ENCODE data around the gene PPP5C. TPM values are rescaled to one million over a fixed set of nuclear protein-coding genes. Genes with fewer than 3 reads are reported as not detected.

The PPP5C gene
- total RNA-seq, 4 donors from 2014 or later, result 26.1 to 92.3 (median 62.5) TPM

DNA sequence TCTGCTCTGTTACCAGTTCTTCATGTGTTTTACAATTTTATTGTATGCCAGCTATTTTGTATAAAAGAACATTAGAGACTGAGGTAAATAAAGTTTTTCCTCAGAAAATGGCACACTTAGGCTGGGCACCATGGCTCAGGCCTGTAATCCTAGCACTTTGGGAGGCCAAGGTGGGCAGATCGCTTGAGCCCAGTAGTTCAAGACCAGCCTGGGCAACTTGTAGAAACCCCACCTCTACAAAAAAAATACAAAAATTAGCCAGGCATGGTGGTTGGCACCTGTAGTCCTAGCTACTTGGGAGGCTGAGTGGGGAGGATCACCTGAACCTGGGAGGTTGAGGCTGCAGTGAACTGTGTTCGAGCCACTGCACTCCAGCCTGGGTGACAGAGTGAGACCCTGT lies 34.5 kb downstream of the PPP5C start:
- H3K27ac ChIP-seq, result peak overlapping the region in 1 of 2 donors; percentile 7
- no peaks in the 10 kb centered on the region for H3K27me3 ChIP-seq
- H3K9me3 ChIP-seq, result no peaks in the 10 kb centered on the region
- H3K36me3 ChIP-seq, result no peaks in the 10 kb centered on the region
- H3K4me1 ChIP-seq, result peaks cover 0 to 7% of the 10 kb centered on the region in 2 donors
- no peak for DNase-seq
- intact Hi-C loops (cut with DNase I; ENCODE audit: low total_unique reads), result no loop called here
- no peak overlapping the region for H3K4me3 ChIP-seq
- TF ChIP-seq CTCF (IDR thresholded peaks at IDR 0.05) (no peak), POLR2A (IDR thresholded peaks at IDR 0.05) (no peak)

- Histone ChIP-seq H3K4me1 (peaks cover 0 to 7% of the 10 kb centered on the region in 2 donors), H3K36me3 (no peaks in the 10 kb centered on the region), H3K27ac (peak overlapping the region in 1 of 2 donors; percentile 7), H3K4me3 (no peak overlapping the region), H3K9me3 (no peaks in the 10 kb centered on the region), H3K27me3 (no peaks in the 10 kb centered on the region)
- DNase-seq, result no peak
- intact Hi-C loops (cut with DNase I; ENCODE audit: low total_unique reads), result no loop called here
- TF ChIP-seq CTCF (IDR thresholded peaks at IDR 0.05) (no peak), POLR2A (IDR thresholded peaks at IDR 0.05) (no peak)
Observed at GRCh38 chr19:46381756-46382345, 35.0 kb downstream of the PPP5C start.

DNA sequence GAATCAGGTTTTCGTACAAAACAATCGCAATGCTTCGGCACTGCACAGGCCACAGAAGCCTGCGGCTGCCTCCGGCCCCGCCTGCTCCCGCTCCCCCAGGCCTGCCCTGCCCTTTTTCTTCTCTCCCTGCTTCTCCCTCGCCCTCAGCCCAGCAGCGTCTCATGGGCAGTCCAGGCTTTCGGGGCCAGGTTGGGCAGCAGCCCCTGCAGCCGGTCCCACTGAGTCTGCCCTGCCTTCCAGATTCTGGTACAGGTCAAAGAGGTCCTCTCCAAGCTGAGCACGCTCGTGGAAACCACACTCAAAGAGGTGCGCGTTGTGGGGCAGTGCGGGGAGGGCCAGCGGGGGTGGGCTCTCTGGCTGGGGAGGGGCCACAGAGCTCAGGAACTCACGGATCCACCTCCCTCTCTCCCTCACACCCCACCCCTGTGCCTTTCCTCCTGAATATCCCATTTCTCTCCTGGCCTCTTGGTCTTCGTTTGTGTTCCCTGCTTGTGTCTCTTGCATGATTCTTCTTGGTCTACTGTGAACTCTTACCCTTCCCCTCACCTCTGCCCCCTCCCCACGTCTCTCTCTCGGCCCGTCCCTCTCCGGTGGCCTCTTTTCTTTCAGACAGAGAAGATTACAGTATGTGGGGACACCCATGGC lies 36.4 kb downstream of the PPP5C start:
- H3K9me3 ChIP-seq, result no peaks in the 10 kb centered on the region
- TF ChIP-seq CTCF (IDR thresholded peaks at IDR 0.05) (no peak), POLR2A (IDR thresholded peaks at IDR 0.05) (no peak)
- no peak overlapping the region for H3K27ac ChIP-seq
- peaks cover 0 to 7% of the 10 kb centered on the region in 2 donors for H3K4me1 ChIP-seq
- DNase-seq, result no peak
- H3K36me3 ChIP-seq, result no peaks in the 10 kb centered on the region
- intact Hi-C loops (cut with DNase I; ENCODE audit: low total_unique reads), result no loop called here
- no peaks in the 10 kb centered on the region for H3K27me3 ChIP-seq
- H3K4me3 ChIP-seq, result no peak overlapping the region

DNA sequence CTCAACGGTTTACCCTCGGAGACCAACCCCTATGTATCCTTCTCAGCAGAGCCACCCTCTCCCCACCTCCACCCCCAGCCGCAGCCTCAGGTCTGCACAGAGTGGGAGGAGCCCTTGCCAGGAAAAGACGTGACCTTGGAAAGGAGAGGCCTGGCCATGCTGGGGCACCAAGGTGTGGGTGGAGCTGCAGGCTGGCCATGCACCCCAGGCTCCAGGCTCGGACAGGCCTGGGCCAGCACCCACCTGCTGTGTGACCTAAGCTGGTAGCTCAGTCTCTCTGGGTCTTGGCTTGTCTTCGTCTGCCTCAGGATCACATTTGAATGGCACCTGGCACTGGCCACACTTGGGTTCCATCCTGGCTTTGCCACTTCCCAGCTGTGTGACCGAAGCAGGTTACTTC lies 37.0 kb downstream of the PPP5C start:
- Histone ChIP-seq H3K27ac (no peak overlapping the region), H3K36me3 (no peaks in the 10 kb centered on the region), H3K4me3 (no peak overlapping the region), H3K4me1 (peaks cover 0 to 2% of the 10 kb centered on the region in 2 donors), H3K9me3 (no peaks in the 10 kb centered on the region), H3K27me3 (no peaks in the 10 kb centered on the region)
- intact Hi-C loops (cut with DNase I; ENCODE audit: low total_unique reads), result no loop called here
- DNase-seq, result no peak
- TF ChIP-seq CTCF (IDR thresholded peaks at IDR 0.05) (no peak), POLR2A (IDR thresholded peaks at IDR 0.05) (no peak)

- no peak for TF ChIP-seq POLR2A (IDR thresholded peaks at IDR 0.05)
- TF ChIP-seq CTCF (IDR thresholded peaks at IDR 0.05), result no peak
- H3K4me3 ChIP-seq, result no peak overlapping the region
- H3K27me3 ChIP-seq, result no peaks in the 10 kb centered on the region
- H3K27ac ChIP-seq, result no peak overlapping the region
- H3K36me3 ChIP-seq, result no peaks in the 10 kb centered on the region
- intact Hi-C loops (cut with DNase I; ENCODE audit: low total_unique reads), result no loop called here
- no peaks in the 10 kb centered on the region for H3K4me1 ChIP-seq
- H3K9me3 ChIP-seq, result no peaks in the 10 kb centered on the region
- DNase-seq, result no peak
Observed at GRCh38 chr19:46384396-46384795, 37.5 kb downstream of the PPP5C start.

Data from uterus (tissue), 4 donors.